ENCODE measurements around the gene ZNF775. TPM values are rescaled to one million over a fixed set of nuclear protein-coding genes. Genes with fewer than 3 reads are reported as not detected.

Gene ZNF775
- total and polyA plus RNA-seq, 5 experiments from 2014 or later: 1.5 to 7.6 (median 5.6) TPM

DNA sequence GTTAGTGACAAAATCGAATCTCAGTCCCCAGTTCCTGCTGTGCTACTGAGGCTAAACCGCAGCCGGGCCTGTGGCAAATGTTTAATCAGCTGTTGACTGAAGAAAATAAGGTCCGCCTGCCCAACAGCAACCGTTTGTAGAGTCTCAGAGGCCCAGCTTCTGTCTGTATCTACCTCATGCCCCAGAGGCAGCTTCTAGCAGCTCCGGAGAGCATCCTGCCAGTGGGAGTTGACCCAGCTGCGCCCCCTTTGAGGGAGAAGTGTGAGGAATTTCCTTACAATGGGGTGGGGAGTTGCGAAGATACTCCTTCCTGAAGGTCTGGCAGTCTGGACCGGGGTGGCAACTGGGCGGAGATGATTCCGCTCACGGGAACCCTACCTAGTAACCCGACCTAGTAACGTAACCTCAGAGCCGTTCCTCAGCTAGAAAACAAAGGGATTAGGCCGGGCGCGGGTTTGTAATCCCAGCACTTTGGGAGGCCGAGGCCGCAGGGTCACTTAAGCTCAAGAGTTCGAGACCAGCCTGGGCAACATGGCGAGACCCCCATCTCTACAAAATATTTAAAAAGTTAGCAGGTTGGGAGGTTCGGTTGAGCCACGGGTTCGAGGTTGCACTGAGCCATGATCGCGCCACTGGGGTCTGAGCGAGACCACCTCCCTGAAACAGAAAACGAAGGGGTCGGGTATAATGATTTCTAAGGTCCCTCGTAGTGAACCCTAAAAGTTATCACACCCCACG lies 846 bp upstream of the ZNF775 start:
- peak in 5 of 10 donors; percentile 24 to 45 (median 39) for DNase-seq
- Mint-ChIP-seq H3K9me3 (no peaks in the 10 kb centered on the region), H3K4me1 (peaks cover 31 to 69% (median 67%) of the 10 kb centered on the region in 4 donors), H3K27ac (peak overlapping the region; percentile 82 to 91 (median 89)), H3K27me3 (no peaks in the 10 kb centered on the region), H3K36me3 (peaks cover 0 to 11% (median 0%) of the 10 kb centered on the region in 3 donors), H3K4me3 (peak overlapping the region; percentile 77 to 95 (median 83))
- ATAC-seq: no peak
- POLR2A ChIA-PET: interaction anchor here (0.6 to 2.5 kb wide), 8 partner anchors 9 to 195 kb away, joined by 3 to 37 read pairs (median 4); partner anchors contain the start of gene REPIN1

DNA sequence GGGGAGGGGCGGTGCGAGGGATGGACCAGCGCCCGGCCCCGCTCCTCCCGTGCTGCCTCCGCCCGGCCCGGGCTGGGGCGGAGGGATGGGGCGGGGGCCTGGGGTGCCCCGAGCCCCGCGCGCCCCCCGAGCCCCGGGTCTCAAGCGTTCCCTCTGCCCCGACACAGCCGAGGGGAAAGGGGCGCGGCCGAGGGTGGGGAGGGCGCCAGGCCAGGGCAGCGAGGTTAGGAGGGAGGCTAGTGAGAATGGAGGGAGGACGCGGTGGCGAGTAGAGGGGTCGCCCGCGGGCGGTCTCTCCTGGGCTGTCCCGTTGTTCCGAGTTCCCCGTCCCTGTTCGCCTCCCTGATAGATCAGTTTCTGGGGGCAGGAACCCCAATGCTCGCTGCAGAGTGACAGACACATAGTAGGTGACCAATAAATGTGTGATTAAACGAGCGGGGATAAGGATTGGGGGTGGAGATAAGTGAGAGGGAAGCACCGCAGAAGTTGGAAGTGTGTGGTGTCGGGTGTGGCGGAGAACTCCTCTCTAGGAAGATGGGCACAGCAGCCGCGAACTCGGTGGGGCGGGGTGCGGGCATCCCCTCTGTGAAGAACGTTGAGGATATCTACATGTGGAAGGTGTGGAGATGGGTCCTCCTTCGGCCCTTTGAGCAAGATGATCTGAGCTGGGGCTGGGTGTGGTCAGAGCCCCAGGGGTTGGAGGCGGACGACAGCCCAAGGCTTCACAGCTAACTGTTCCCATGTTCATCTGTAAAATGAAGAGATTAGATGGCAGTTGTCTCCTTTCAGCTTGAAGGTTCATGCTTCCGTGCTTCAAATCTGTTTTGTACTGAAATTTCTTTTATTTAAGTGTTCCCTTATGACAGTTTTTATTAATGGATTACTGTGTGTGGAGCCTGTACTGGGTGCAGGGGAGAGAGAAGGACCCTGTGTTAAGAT lies 580 bp downstream of the ZNF775 start:
- Mint-ChIP-seq H3K4me1 (peaks cover 23 to 58% (median 53%) of the 10 kb centered on the region in 4 donors), H3K36me3 (no peaks in the 10 kb centered on the region)
- ATAC-seq: peak in 1 of 2 donors; percentile 24

DNA sequence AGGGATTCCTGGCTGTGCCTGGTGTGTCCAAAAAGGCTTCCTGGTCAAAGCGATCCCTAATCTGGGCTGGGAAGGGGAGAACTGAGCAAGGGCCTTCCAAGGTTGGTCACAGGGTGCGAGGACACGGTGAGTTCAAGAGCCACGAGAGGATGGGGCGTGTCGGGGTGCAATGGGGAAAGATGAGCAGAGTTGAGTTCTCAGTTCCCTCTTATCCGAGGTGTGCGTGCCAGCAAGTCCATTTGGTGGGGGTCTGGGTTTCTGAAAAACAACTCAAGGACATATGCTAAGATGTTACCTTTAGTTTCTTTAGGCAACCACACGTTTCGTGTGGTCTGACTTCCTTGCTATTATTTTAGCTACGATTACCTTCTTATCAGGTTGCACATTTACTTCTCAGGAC lies 1.3 kb downstream of the ZNF775 start:
- Mint-ChIP-seq H3K27me3 (no peaks in the 10 kb centered on the region), H3K4me3 (peak overlapping the region; percentile 82 to 95 (median 90)), H3K27ac (peak overlapping the region in 6 of 10 donors; percentile 28 to 85 (median 75))

More for the DNA sequence above, 580 bp downstream of the ZNF775 start:
- POLR2A ChIA-PET: interaction anchor here (1.3 to 2.5 kb wide), 4 partner anchors 10 to 25 kb away, joined by 4 to 37 read pairs (median 6); partner anchors contain the start of gene REPIN1
- Mint-ChIP-seq H3K27me3 (no peaks in the 10 kb centered on the region), H3K9me3 (no peaks in the 10 kb centered on the region), H3K27ac (peak overlapping the region; percentile 28 to 93 (median 82)), H3K4me3 (peak overlapping the region; percentile 82 to 95 (median 90))
- no peak for DNase-seq

DNA sequence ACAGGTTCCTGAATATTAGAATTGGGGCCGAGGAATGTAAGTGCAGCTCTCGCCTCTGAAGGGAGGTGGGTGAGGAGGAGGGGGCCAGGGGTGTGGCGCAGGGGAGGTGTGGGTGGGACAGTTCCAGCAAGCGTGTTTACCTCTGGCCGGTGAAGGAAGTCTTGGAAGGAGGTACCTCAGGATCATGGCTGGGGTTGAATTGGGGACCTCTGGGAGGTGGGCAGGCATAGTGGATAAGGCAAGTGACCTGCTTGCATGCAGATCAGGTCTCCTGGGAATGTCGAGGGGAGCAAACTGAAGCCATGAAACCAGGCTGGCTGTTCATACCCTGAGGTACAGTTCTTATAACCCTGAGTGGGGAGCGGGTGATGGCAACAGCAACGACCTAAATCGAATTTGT lies 2.0 kb downstream of the ZNF775 start:
- Mint-ChIP-seq H3K4me3 (peak overlapping the region in 3 of 10 donors; percentile 24 to 89 (median 41)), H3K36me3 (peaks cover 0 to 2% (median 0%) of the 10 kb centered on the region in 3 donors), H3K9me3 (no peaks in the 10 kb centered on the region), H3K27me3 (no peaks in the 10 kb centered on the region), H3K27ac (peak overlapping the region in 2 of 10 donors; percentile 31 to 39), H3K4me1 (peaks cover 18 to 45% (median 41%) of the 10 kb centered on the region in 4 donors)
- POLR2A ChIA-PET: interaction anchor here (1.8 kb wide), 1 partner anchor 13 kb away, joined by 4 read pairs; the partner anchor contains the start of gene REPIN1
- DNase-seq (peak in 1 of 10 donors; percentile 53), ATAC-seq (no peak)

More for the DNA sequence above, 1.3 kb downstream of the ZNF775 start:
- peaks cover 0 to 2% (median 0%) of the 10 kb centered on the region in 3 donors for H3K36me3 Mint-ChIP-seq
- POLR2A ChIA-PET: interaction anchor here (1.3 to 1.8 kb wide), 3 partner anchors 11 to 25 kb away, joined by 4 to 6 read pairs (median 5); partner anchors contain the start of gene REPIN1
- DNase-seq (peak in 1 of 10 donors; percentile 18), ATAC-seq (no peak)
- H3K4me1 Mint-ChIP-seq: peaks cover 23 to 51% (median 47%) of the 10 kb centered on the region in 4 donors
- no peaks in the 10 kb centered on the region for H3K9me3 Mint-ChIP-seq

GRCh38 chr7:150381785-150382122 lies 2.6 kb downstream of the ZNF775 start:
- no peaks in the 10 kb centered on the region for H3K9me3 Mint-ChIP-seq
- peak overlapping the region in 1 of 10 donors; percentile 49 for H3K27ac Mint-ChIP-seq
- peaks cover 14 to 39% (median 37%) of the 10 kb centered on the region in 4 donors for H3K4me1 Mint-ChIP-seq
- POLR2A ChIA-PET: no interaction called here
- H3K27me3 Mint-ChIP-seq: no peaks in the 10 kb centered on the region
- H3K36me3 Mint-ChIP-seq: peaks cover 0 to 2% (median 0%) of the 10 kb centered on the region in 3 donors
- H3K4me3 Mint-ChIP-seq: no peak overlapping the region
- ATAC-seq (no peak), DNase-seq (peak in 1 of 10 donors; percentile 47)

- POLR2A ChIA-PET: no interaction called here
- peaks cover 0 to 2% (median 0%) of the 10 kb centered on the region in 3 donors for H3K36me3 Mint-ChIP-seq
- H3K4me1 Mint-ChIP-seq: peaks cover 14 to 35% (median 33%) of the 10 kb centered on the region in 4 donors
- H3K27me3 Mint-ChIP-seq: no peaks in the 10 kb centered on the region
- DNase-seq (peak in 1 of 10 donors; percentile 21), ATAC-seq (no peak)
- H3K4me3 Mint-ChIP-seq: peak overlapping the region in 2 of 10 donors; percentile 41 to 51
- no peaks in the 10 kb centered on the region for H3K9me3 Mint-ChIP-seq
- peak overlapping the region in 1 of 10 donors; percentile 8 for H3K27ac Mint-ChIP-seq
Observed at GRCh38 chr7:150382123-150382843, 3.2 kb downstream of the ZNF775 start.

DNA sequence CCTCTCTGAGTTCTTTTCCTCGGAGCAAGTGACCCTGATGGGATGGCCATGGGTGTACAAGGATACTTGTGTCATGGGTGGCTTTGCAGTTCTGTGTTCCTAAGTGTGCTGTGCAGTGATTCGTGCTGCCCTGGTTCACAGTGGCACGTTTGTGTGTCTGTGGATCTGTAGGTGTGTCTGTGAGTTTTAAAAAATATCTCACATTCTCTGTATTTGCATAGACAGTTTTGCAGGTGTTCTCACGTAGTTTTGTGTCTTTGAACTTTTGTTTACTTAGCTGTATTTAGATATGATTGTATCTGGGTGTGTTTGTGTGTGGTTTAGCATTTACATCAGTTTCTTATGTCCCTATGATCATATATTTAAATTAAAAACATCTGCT lies 3.7 kb downstream of the ZNF775 start:
- Mint-ChIP-seq H3K27ac (peak overlapping the region in 2 of 10 donors; percentile 8 to 32), H3K36me3 (peaks cover 0 to 2% (median 0%) of the 10 kb centered on the region in 3 donors)

DNA sequence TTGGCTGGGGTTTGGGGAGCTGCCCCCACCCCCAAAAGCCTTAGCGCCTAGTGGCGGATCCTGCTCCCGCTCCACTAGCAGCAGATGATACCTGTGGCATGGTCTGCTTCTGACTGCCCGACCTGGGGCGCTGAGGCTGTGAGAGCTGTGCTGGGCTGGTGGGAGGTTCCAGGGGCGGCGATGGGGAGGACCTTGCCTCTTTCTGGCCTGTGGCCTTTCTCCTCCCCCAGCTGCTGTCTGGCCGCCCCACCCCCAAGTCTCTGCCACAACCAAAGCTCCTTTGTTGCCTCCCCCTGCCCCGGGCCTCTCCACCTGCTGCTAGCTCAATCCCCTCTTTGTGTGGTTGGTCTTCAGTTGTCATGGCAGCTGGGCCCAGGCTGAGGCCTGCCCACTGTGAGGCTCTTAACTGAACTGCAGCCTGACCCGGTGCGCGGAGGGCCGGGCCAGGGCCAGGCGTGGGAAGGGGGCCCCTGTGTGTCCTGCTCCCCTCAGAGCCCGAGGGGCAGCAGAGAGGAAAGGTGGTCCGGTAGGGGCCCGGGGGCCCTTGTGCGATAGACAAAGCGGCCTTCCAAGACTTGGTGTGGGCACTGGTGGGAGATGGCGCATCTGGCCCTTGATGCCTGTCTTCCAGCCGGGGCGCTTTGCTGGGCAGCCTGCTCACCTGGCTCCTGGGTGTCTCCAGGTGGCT lies 4.7 kb downstream of the ZNF775 start:
- DNase-seq (peak in 1 of 10 donors; percentile 52), ATAC-seq (no peak)
- Mint-ChIP-seq H3K27ac (peak overlapping the region in 1 of 10 donors; percentile 24), H3K4me3 (no peak overlapping the region), H3K9me3 (no peaks in the 10 kb centered on the region), H3K4me1 (peaks cover 11 to 24% (median 22%) of the 10 kb centered on the region in 4 donors), H3K36me3 (peaks cover 0 to 2% (median 0%) of the 10 kb centered on the region in 3 donors), H3K27me3 (no peaks in the 10 kb centered on the region)
- POLR2A ChIA-PET: interaction anchor here (1.2 to 2.5 kb wide), 2 partner anchors 14 to 21 kb away, joined by 6 to 9 read pairs; partner anchors contain the start of gene REPIN1

More for the DNA sequence above, 3.7 kb downstream of the ZNF775 start:
- DNase-seq: no peak
- POLR2A ChIA-PET: interaction anchor here (1.2 kb wide), 1 partner anchor 22 kb away, joined by 6 read pairs; a partner anchor contains a TSS
- no peak overlapping the region for H3K4me3 Mint-ChIP-seq
- H3K9me3 Mint-ChIP-seq: no peaks in the 10 kb centered on the region
- no peak for ATAC-seq
- H3K4me1 Mint-ChIP-seq: peaks cover 11 to 29% (median 27%) of the 10 kb centered on the region in 4 donors
- H3K27me3 Mint-ChIP-seq: no peaks in the 10 kb centered on the region

- Mint-ChIP-seq H3K27ac (no peak overlapping the region), H3K4me3 (peak overlapping the region in 1 of 10 donors; percentile 41), H3K9me3 (no peaks in the 10 kb centered on the region), H3K4me1 (peaks cover 9 to 23% (median 20%) of the 10 kb centered on the region in 4 donors), H3K36me3 (peaks cover 0 to 2% (median 0%) of the 10 kb centered on the region in 3 donors), H3K27me3 (no peaks in the 10 kb centered on the region)
- ATAC-seq (no peak), DNase-seq (peak in 1 of 10 donors; percentile 30)
- POLR2A ChIA-PET: interaction anchor here (2.2 to 2.5 kb wide), 2 partner anchors 15 to 20 kb away, joined by 9 to 10 read pairs; partner anchors contain the start of gene REPIN1
Observed at GRCh38 chr7:150384406-150385301, 5.5 kb downstream of the ZNF775 start.

GRCh38 chr7:150385302-150385723 lies 6.2 kb downstream of the ZNF775 start:
- Mint-ChIP-seq H3K27ac (no peak overlapping the region), H3K9me3 (no peaks in the 10 kb centered on the region), H3K4me3 (peak overlapping the region in 1 of 10 donors; percentile 41), H3K4me1 (peaks cover 3 to 17% (median 14%) of the 10 kb centered on the region in 4 donors), H3K27me3 (no peaks in the 10 kb centered on the region), H3K36me3 (peaks cover 0 to 2% (median 0%) of the 10 kb centered on the region in 3 donors)
- ATAC-seq (no peak), DNase-seq (peak in 1 of 10 donors; percentile 16)
- POLR2A ChIA-PET: interaction anchor here (1.9 to 2.5 kb wide), 3 partner anchors 16 to 19 kb away, joined by 5 to 10 read pairs (median 9); partner anchors contain the start of gene REPIN1
